ENCODE measurements around the gene FCSK.
A peak's percentile ranks its signal among the peaks of the same experiment; 100 is the strongest.

The FCSK gene

GRCh38 chr16:70475054-70475871, 20.9 kb downstream of the FCSK start:
- DNase-seq: peak in 3 of 10 donors; percentile 64 to 85 (median 67)

GRCh38 chr16:70476272-70477020, 22.1 kb downstream of the FCSK start:
- DNase-seq: peak in 3 of 10 donors; percentile 24 to 60 (median 48)
- intact Hi-C loops (cut with DNase I): no loop called here

More at GRCh38 chr16:70475054-70475871, 20.9 kb downstream of the FCSK start:
- intact Hi-C loops (cut with DNase I): no loop called here

GRCh38 chr16:70478169-70478568, 23.8 kb downstream of the FCSK start:
- DNase-seq: peak in 3 of 10 donors; percentile 51 to 79 (median 78)

GRCh38 chr16:70478912-70479341, 24.5 kb downstream of the FCSK start:
- intact Hi-C loops (cut with DNase I): no loop called here
- peak in 2 of 10 donors; percentile 66 to 74 for DNase-seq

More at GRCh38 chr16:70478169-70478568, 23.8 kb downstream of the FCSK start:
- intact Hi-C loops (cut with DNase I): no loop called here

- intact Hi-C loops (cut with DNase I): no loop called here
- peak in 3 of 10 donors; percentile 27 to 64 (median 33) for DNase-seq
Measured at GRCh38 chr16:70480127-70481105, 26.0 kb downstream of the FCSK start.

- DNase-seq: peak in 2 of 10 donors; percentile 5 to 27
- intact Hi-C loops (cut with DNase I): no loop called here
Measured at GRCh38 chr16:70481929-70482536, 27.6 kb downstream of the FCSK start.

- peak in 3 of 10 donors; percentile 8 to 43 (median 28) for DNase-seq
- intact Hi-C loops (cut with DNase I): no loop called here
Measured at GRCh38 chr16:70482624-70483023, 28.2 kb downstream of the FCSK start.

GRCh38 chr16:70483426-70483825, 29.0 kb downstream of the FCSK start:
- DNase-seq: peak in 2 of 10 donors; percentile 16 to 53
- intact Hi-C loops (cut with DNase I): no loop called here

GRCh38 chr16:70484867-70485266, 30.5 kb downstream of the FCSK start:
- no peak for DNase-seq
- intact Hi-C loops (cut with DNase I): no loop called here

- intact Hi-C loops (cut with DNase I): no loop called here
- DNase-seq: peak in 7 of 10 donors; percentile 32 to 89 (median 71)
Measured at GRCh38 chr16:70490261-70490660, 35.9 kb downstream of the FCSK start.

- intact Hi-C loops (cut with DNase I): no loop called here
Measured at GRCh38 chr16:70493802-70494201, 39.4 kb downstream of the FCSK start.

GRCh38 chr16:70494202-70494770, 39.9 kb downstream of the FCSK start:
- intact Hi-C loops (cut with DNase I): no loop called here
- peak in 1 of 10 donors; percentile 7 for DNase-seq

More at GRCh38 chr16:70493802-70494201, 39.4 kb downstream of the FCSK start:
- DNase-seq: peak in 1 of 10 donors; percentile 47

GRCh38 chr16:70494777-70495176, 40.4 kb downstream of the FCSK start:
- DNase-seq: no peak
- intact Hi-C loops (cut with DNase I): no loop called here

GRCh38 chr16:70495425-70496182, 41.2 kb downstream of the FCSK start:
- intact Hi-C loops (cut with DNase I): no loop called here
- peak in 5 of 10 donors; percentile 25 to 90 (median 46) for DNase-seq

- DNase-seq: peak in 1 of 10 donors; percentile 10
- intact Hi-C loops (cut with DNase I): no loop called here
Measured at GRCh38 chr16:70496513-70496912, 42.1 kb downstream of the FCSK start.

GRCh38 chr16:70508752-70509151, 54.4 kb downstream of the FCSK start:
- DNase-seq: no peak
- intact Hi-C loops (cut with DNase I): no loop called here

GRCh38 chr16:70510216-70510615, 55.8 kb downstream of the FCSK start:
- intact Hi-C loops (cut with DNase I): no loop called here
- DNase-seq: no peak

- DNase-seq: no peak
Measured at GRCh38 chr16:70511833-70512232, 57.4 kb downstream of the FCSK start.

More at GRCh38 chr16:70511833-70512232, 57.4 kb downstream of the FCSK start:
- intact Hi-C loops (cut with DNase I): no loop called here
